HG03354 (cell line): Measurements from ENCODE around the gene COQ7.

Source experiments
- ATAC-seq: cut with Tn5 transposase; IDR thresholded peaks from one replicate; pipeline ENCODE4 v1.9.1; 2021; ENCODE audit warnings: mild to moderate bottlenecking; ENCODE audit not compliant: unreplicated experiment, poor library complexity, severe bottlenecking

COQ7 gene

GRCh38 chr16:19108409-19109287, 41.2 kb downstream of the COQ7 start:
- ATAC-seq, result no peak

- no peak for ATAC-seq
Measured at GRCh38 chr16:19109288-19109664, 41.9 kb downstream of the COQ7 start.

DNA sequence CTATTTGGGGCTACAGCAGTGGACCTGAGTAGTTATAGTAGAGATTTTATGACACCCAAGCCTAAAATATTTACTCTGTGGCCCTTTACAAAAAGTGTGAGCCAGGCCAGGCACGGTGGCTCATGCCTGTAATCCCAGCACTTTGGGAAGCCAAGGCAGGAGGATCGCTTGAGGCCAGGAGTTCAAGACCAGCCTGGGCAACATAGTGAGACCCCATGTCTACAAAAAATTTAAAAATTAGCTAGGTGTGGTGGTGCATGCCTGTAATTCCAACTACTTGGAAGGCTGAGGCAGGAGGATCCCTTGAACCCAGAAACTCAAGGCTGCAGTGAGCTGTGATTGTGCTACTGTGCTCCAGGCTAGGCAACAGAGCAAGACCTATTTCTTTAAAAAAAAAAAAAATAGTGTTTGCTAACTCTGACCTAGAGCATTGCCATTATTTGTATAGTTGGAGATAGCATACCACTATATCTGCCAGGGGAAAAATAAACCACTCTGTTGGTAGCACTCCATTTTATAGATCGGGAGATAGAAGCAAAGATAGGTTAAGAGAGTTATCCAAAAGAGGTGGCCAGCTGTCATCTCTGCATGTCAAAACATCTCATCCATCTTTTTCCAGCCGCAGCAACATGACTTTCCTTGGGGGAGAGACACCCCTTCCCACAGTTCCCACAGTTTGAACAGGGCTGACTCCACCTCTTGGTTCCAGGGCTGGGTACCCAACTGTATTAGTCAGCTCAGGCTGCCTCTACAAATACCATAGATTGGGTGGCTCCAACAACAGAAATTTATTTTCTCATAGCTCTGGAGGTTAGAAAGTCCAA, 43.3 kb downstream of the COQ7 start:
- ATAC-seq, result no peak

GRCh38 chr16:19112099-19112407, 44.6 kb downstream of the COQ7 start:
- no peak for ATAC-seq

GRCh38 chr16:19113577-19114358, 46.4 kb downstream of the COQ7 start, which contains the start of gene ITPRIPL2:
ITPRIPL2 (plus strand) TSS chr16:19113964; CDS start chr16:19114462, 498 bp downstream.
- peak; percentile 44 for ATAC-seq

DNA sequence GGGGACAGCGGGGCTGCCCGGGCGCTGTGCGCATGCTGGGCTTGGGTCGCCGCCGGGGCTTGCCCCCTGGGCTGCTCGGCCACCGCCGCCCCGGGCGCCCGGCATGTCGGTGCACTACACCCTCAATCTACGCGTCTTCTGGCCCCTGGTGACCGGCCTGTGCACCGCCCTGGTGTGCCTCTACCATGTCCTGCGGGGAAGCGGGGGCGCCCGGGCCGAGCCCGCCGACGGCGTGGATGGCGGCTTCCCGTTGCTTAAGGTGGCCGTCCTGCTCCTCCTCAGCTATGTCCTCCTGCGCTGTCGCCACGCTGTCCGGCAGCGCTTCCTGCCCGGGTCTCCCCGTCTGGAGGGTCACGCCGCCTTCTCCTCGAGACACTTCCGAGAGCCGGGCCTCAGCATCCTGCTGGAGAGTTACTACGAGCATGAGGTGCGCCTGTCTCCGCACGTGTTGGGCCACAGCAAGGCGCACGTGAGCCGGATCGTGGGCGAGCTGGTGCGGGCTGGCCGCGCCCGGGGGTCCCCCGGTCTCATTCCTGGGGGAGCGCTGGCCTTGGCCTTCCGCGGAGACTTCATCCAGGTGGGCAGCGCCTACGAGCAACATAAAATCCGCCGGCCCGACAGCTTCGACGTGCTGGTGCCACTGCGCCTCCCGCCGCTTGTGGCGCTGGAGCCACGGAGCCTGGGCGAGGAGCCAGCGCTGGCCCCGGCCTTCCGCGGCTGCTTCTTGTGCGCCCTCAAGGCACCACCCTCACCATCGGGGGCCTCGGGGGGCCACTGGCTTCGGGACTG, 47.1 kb downstream of the COQ7 start:
- ATAC-seq, result peak; percentile 42

GRCh38 chr16:19115148-19116021, 48.0 kb downstream of the COQ7 start:
- ATAC-seq, result no peak

GRCh38 chr16:19116711-19117449, 49.5 kb downstream of the COQ7 start:
- no peak for ATAC-seq

DNA sequence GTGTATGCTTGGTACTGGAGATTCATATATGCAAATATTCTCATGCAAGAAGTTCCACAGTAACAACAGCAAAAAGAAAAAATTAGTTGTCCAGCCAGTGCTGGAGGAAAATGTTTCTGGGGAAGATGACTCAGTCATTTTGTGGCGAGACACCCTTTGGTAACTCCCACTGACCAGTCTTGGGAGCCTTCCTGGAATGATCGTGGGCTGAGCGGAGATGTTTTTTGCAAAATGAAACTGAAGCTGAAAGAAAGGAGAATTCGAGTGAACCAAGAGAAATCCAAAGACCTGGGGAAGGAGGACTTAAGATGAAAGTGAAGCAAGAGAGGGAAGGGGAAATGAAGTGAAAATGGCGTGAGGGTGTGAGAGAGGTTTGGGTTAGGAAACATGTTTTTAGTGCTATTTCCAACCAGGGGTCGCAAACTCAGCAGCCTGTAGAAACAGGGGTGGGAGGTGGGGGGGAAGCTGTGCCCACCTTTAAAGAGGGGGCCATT, 51.6 kb downstream of the COQ7 start:
- no peak for ATAC-seq

GRCh38 chr16:19119564-19119963, 52.1 kb downstream of the COQ7 start:
- ATAC-seq, result no peak

- ATAC-seq, result no peak
Measured at GRCh38 chr16:19123535-19124178, 56.2 kb downstream of the COQ7 start.

GRCh38 chr16:19126300-19126699, 58.9 kb downstream of the COQ7 start:
- no peak for ATAC-seq

DNA sequence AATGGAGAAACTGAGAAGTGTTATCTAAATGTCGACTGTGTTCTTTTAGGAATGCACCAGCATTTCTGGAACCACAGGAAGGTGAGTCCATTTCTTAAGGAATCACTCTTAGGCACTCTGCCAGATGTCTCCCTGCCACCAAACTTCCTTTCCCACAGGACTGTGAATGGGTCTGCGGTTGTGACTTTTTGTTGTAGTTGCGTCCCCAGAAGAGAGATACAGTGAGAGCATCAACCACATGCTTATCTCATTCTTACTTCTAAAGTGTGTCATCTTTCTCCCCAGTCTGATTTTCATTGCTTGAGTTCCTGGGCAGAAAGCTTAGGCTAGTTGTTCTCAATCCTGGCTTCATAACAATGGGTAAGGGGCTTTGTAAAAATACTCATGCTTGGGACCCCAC, 59.8 kb downstream of the COQ7 start:
- ATAC-seq, result peak; percentile 31

GRCh38 chr16:19127674-19128131, 60.3 kb downstream of the COQ7 start:
- peak; percentile 56 for ATAC-seq

GRCh38 chr16:19128454-19129200, 61.2 kb downstream of the COQ7 start:
- no peak for ATAC-seq
